ENCODE measurements around the gene SEPTIN10. TPM values are rescaled to one million over a fixed set of nuclear protein-coding genes. Genes with fewer than 3 reads are reported as not detected.

SEPTIN10 gene
- total RNA-seq, 1 experiment from 2014 or later, result 105 TPM

- DNase-seq (ENCODE audit: unreplicated experiment), result no peak
- BruUV-seq (replicated peaks), result no TSS peak
- Mint-ChIP-seq H3K9me3 (ENCODE audit: unreplicated experiment) (no peaks in the 10 kb centered on the region), H3K27me3 (ENCODE audit: insufficient read depth, unreplicated experiment) (no peaks in the 10 kb centered on the region), H3K4me1 (ENCODE audit: insufficient read depth, unreplicated experiment) (peaks cover 3% of the 10 kb centered on the region), H3K27ac (ENCODE audit: low read depth, unreplicated experiment) (no peak overlapping the region), H3K36me3 (ENCODE audit: insufficient read depth, unreplicated experiment) (no peaks in the 10 kb centered on the region), H3K4me3 (ENCODE audit: unreplicated experiment) (no peak overlapping the region)
- intact Hi-C loops (cut with micrococcal nuclease), result no loop called here
- ChIA-PET CTCF (interaction anchor here (0.5 to 2.9 kb wide), 2 partner anchors 13 to 38 kb away, joined by 3 to 26 read pairs; no protein-coding TSS in a partner anchor), POLR2A (interaction anchor here (1.1 kb wide), 2 partner anchors 10 to 12 kb away, joined by 3 to 4 read pairs; no protein-coding TSS in a partner anchor)
- TF ChIP-seq, protein P1, sequence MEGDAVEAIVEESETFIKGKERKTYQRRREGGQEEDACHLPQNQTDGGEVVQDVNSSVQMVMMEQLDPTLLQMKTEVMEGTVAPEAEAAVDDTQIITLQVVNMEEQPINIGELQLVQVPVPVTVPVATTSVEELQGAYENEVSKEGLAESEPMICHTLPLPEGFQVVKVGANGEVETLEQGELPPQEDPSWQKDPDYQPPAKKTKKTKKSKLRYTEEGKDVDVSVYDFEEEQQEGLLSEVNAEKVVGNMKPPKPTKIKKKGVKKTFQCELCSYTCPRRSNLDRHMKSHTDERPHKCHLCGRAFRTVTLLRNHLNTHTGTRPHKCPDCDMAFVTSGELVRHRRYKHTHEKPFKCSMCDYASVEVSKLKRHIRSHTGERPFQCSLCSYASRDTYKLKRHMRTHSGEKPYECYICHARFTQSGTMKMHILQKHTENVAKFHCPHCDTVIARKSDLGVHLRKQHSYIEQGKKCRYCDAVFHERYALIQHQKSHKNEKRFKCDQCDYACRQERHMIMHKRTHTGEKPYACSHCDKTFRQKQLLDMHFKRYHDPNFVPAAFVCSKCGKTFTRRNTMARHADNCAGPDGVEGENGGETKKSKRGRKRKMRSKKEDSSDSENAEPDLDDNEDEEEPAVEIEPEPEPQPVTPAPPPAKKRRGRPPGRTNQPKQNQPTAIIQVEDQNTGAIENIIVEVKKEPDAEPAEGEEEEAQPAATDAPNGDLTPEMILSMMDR (IDR thresholded peaks at IDR 0.05; ENCODE audit: unreplicated experiment), result no peak
Observed at GRCh38 chr2:109532728-109533076, 81.1 kb downstream of the SEPTIN10 start.

DNA sequence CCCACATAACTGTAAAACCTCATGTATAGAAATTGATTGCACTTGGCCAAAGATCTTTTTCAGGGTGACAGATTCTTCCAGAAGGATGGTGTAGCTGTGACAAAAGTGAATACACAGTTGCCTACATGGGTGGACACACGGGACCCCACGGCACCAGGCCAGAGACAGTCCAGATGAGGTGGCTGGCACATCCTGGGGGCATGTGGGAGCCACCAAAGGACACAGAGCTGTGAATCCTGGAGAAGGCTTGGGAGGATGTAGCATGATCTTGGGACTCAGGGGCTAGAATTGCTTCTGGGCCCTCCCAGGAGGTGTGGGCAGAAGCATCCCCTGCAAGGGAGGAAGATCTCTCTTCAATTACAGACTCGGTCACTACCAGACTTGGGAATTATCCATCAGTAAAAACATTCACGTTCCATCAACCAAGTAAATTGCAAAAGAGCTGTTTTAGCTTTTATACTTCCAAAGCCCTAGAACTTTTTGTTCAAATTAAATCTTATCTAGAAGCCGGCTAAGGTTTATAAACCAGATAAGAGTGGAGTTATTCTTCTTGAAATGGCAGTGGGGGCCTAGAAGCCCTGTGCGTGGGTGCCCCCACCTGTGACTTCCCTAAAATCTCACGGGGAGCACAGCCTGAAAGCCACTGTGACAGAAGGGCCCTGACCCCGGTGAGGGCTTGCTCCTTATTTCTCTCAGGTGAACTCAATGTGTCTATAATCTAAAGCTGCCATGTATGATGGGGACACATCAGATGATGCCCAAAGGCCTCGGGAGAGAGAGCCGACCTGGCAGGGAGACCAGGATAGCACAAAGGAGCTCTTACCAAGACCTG lies 81.7 kb downstream of the SEPTIN10 start:
- no peaks in the 10 kb centered on the region for H3K9me3 Mint-ChIP-seq (ENCODE audit: unreplicated experiment)
- no peak overlapping the region for H3K4me3 Mint-ChIP-seq (ENCODE audit: unreplicated experiment)
- intact Hi-C loops (cut with micrococcal nuclease), result no loop called here
- no peak for DNase-seq (ENCODE audit: unreplicated experiment)
- ChIA-PET POLR2A (interaction anchor here (0.6 to 1.1 kb wide), 3 partner anchors 11 to 52 kb away, joined by 3 to 4 read pairs (median 4); no protein-coding TSS in a partner anchor), CTCF (interaction anchor here (0.5 to 2.9 kb wide), 3 partner anchors 13 to 167 kb away, joined by 3 to 26 read pairs (median 3); no protein-coding TSS in a partner anchor)
- TF ChIP-seq, protein P1 (IDR thresholded peaks at IDR 0.05; ENCODE audit: unreplicated experiment), result no peak
- H3K27ac Mint-ChIP-seq (ENCODE audit: low read depth, unreplicated experiment), result no peak overlapping the region
- no peaks in the 10 kb centered on the region for H3K27me3 Mint-ChIP-seq (ENCODE audit: insufficient read depth, unreplicated experiment)
- H3K36me3 Mint-ChIP-seq (ENCODE audit: insufficient read depth, unreplicated experiment), result no peaks in the 10 kb centered on the region
- no TSS peak for BruUV-seq (replicated peaks)
- peaks cover 6% of the 10 kb centered on the region for H3K4me1 Mint-ChIP-seq (ENCODE audit: insufficient read depth, unreplicated experiment)

DNA sequence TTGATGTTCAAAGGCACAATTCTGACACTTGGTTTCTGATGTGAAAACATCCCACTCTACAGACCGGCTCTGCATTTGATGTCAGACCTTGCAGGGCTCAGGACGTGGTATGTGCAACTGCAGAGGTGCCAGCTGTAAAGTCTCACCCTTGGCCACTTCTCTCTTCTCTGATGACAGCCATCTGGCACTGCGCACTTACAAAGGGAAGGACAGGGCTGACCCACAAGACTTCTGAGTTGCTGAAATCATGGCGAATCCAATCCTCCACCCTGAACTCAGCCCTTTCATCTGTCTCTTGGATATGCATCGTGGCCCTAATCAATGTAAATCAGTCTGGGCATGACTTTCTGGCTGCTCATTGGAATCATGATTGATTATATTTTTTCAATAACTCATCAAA lies 82.5 kb downstream of the SEPTIN10 start:
- Mint-ChIP-seq H3K4me1 (ENCODE audit: insufficient read depth, unreplicated experiment) (peaks cover 6% of the 10 kb centered on the region), H3K4me3 (ENCODE audit: unreplicated experiment) (no peak overlapping the region), H3K27ac (ENCODE audit: low read depth, unreplicated experiment) (no peak overlapping the region), H3K36me3 (ENCODE audit: insufficient read depth, unreplicated experiment) (no peaks in the 10 kb centered on the region), H3K27me3 (ENCODE audit: insufficient read depth, unreplicated experiment) (no peaks in the 10 kb centered on the region), H3K9me3 (ENCODE audit: unreplicated experiment) (no peaks in the 10 kb centered on the region)
- TF ChIP-seq, protein P1 (IDR thresholded peaks at IDR 0.05; ENCODE audit: unreplicated experiment), result no peak
- DNase-seq (ENCODE audit: unreplicated experiment), result no peak
- intact Hi-C loops (cut with micrococcal nuclease), result no loop called here
- BruUV-seq (replicated peaks), result no TSS peak
- CTCF ChIA-PET, result no interaction called here
- POLR2A ChIA-PET, result no interaction called here

DNA sequence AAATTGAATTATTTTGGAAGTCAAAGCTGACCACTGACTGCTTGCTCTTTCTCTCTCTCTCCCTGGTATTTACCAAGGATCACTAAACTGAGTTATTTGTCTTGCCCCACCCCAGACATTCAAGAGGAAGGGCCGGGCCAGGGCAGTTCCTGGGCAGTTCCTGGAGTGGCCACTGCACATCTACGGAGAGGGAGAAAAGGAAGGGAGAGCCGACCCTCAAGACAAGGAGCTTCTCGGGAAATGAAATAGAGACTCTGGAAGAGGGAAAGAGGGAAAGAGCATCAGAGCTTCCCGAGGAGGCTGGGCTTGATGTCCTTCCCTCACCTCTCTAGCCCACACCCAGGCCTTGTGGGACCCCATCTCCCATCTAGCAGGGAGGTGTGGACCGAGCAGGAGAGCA lies 83.1 kb downstream of the SEPTIN10 start:
- TF ChIP-seq, protein P1 (IDR thresholded peaks at IDR 0.05; ENCODE audit: unreplicated experiment), result no peak
- H3K27me3 Mint-ChIP-seq (ENCODE audit: insufficient read depth, unreplicated experiment), result no peaks in the 10 kb centered on the region
- CTCF ChIA-PET, result no interaction called here
- no peak overlapping the region for H3K4me3 Mint-ChIP-seq (ENCODE audit: unreplicated experiment)
- DNase-seq (ENCODE audit: unreplicated experiment), result no peak
- no peaks in the 10 kb centered on the region for H3K36me3 Mint-ChIP-seq (ENCODE audit: insufficient read depth, unreplicated experiment)
- no peaks in the 10 kb centered on the region for H3K9me3 Mint-ChIP-seq (ENCODE audit: unreplicated experiment)
- BruUV-seq (replicated peaks), result no TSS peak
- intact Hi-C loops (cut with micrococcal nuclease), result no loop called here
- H3K27ac Mint-ChIP-seq (ENCODE audit: low read depth, unreplicated experiment), result no peak overlapping the region
- H3K4me1 Mint-ChIP-seq (ENCODE audit: insufficient read depth, unreplicated experiment), result peaks cover 6% of the 10 kb centered on the region
- POLR2A ChIA-PET, result interaction anchor here (0.6 kb wide), 1 partner anchor 201 kb away, joined by 3 read pairs; no protein-coding TSS in a partner anchor
